Activated T-cell treated with anti-CD3 and anti-CD28 coated beads, Interleukin-2, amount 50 U/mL, for 48 hours (primary cell): Measurements from ENCODE around the gene FARS2.

Source experiments
- DNase-seq, 2 experiments: peaks; one replicate each; pipeline ENCODE4 v3.0.0-alpha.2; 2020

The FARS2 gene

DNA sequence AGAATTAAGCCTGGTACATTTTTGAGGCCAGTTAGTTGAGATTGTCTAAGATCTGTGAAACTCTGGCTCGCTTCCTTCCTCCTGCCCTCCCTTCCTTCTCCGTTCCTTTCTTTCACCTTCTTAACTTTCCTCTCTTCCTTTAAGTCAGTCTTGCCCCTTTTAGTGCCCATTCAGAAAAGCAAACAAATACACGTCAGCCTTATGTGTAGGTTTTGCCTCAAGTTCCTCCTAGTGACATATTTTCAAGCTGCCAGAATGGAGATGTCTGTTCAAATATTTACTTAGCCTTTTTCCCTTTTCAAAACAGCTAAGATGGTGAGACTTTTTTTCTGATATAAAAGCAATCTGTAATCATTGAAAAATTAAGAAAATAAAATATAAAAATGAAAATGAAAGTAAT, 178.4 kb downstream of the FARS2 start:
- DNase-seq, result no peak

DNA sequence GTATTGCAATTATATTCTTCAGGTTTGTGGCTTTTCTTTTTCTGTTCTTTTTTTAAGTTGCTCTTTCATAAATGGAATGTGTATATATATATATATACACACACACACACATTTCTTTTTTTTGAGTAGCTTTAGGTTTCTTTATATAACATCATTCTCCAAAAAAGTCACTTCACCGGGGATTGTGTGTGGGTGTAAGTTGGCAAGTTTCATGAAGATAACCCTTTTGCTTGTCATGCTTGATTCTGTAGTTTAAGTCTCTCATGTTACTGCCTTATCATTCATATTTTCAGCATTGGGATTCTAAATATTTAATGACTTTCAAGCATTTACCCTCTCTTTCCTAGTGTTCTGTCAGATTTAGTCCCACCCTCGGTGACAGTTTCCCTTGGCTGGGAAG, 181.0 kb downstream of the FARS2 start:
- no peak for DNase-seq

DNA sequence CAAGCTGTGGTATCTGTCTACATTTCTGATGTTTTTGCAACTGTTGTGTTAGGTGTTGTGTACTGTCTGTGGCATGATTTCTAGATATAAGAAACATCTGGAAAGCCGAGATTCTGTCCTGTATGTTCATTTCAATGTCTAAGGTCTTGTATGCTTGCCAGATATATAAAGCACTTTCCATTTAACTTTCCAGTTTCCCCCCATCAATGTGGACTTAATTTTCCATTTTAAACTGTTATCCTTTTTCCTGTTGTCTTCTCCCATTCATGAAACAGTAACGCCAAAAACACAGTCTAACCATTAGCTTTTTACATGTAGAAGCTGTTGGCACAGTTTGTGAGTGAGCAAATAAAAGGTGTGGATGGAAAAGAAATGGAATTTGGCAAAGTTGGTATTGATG, 181.6 kb downstream of the FARS2 start:
- DNase-seq, result no peak

DNA sequence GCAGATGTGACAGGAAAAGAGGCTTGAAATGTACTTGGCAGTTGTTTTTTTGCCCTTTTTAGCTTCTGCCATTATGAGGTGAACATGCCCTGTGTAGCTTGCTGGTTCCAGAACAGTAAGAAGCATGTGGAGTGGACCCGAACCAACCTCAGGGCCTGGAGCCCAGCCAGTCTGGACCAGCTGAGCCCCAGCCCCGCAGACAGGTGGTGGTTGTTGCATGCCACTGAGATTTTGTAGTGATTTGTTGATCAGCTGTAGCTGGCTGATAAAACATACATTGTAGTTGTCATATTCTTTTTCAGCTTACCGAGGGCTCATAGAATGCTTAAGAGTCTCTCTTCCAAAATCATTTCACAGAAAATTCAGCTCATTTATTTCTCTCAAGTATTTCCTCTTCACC, 182.2 kb downstream of the FARS2 start:
- DNase-seq, result no peak

DNA sequence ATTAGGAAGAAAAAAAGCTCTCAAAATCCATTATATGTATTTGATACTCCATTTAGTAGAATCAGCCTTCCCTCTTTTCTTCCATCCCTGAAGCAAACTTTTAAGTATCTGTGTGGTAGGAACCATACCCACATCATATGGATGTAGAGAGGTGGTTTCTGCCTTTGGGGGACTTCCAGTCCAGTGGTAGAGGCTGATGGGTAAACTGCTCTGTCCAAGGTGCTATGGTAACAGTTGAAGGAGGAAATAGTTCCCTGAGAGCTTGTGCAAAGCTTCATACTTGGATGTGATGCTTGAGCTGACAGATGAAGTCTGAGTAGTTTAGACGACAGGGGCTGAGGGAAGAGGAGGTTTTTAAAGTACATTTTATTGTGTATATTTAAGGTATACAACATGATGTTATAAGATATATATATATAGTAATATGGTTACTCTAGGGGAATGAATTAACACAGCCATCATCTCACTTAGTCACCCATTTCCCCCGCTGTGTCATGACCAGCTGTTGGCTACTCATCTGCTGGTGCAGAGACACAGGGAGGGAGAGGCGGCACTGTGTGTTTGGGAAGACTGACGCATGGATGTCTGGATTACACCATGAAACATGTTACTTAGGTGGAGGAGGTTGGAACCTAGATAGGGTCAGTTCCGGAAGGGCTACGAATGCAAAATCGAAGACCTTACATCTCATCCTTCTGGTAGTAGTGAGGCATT, 185.2 kb downstream of the FARS2 start:
- DNase-seq, result no peak

DNA sequence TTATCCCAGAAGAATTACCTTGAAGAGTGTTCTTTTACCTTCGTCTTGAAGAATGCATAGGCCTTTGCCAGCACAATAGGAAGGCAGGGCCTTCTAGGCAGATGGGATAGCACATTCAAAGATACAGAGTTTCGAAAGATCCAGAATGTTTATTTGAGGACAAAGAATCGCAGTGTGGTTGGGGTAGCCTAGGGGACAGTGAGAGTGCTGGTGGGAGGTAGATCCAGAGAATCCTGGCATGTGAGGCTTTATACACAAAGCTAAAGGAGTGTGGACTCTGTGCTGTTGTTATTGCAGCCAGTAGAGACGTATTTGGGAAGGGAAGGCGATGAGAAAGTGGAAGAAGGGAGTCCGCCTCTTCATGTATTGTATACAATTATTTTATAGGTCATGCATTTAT, 186.6 kb downstream of the FARS2 start:
- DNase-seq, result no peak

DNA sequence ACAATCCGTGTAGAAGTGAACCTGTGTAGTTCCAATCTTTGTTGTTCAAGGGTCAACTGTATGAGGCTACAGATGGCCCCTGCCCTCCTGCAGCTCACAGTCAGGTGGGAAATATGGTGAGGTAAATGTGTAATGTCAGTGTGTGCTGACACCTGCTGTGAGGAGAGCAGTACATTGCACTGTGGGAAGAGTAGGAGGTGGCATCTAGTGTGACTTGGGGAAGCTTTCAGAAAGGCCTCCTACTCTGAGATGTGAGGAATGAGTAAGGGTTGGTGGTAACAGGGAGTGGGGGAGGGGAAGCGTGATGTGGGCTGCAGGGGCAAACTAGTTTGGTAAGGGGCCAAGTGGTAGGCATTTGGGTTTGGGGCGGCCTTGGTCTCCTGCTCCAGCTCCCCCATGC, 188.8 kb downstream of the FARS2 start:
- DNase-seq, result no peak

DNA sequence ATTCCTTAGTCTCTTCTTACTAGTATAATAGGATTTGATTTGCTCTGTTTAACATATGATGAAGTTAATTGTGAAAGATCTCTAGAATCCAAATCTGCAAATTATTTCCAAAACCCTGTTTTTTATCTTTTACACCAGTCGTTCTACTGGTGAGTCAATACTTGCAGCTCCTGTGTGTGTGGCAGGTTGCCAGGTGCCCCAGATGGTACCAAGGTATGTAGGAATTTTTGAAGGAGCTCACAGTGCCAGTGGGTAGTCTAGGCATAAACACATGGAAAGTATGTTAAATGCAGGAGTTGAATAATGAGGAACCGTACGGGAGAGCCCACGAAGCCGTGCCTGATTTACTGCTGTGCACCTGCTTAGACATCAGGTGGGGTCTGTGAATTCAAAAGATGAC, 192.2 kb downstream of the FARS2 start:
- DNase-seq, result no peak

DNA sequence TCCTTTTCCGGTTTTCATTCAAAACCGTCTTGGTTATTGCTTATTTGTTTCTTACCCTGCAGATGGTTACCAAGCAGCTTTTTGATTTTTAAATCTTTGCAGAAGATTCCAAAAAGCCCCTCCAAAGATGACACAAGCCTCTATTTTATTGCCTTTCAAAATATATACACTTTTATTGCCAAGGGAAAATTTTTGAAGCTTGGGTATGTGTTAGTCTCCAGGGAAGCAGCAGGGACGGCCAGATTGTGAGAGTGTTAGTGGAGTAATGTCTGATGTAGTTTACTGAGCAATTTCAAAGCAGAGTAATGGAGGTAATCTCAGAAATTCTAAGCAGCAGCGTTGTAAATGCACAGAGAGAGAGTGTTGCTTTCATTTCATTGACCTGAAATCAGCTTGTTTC, 193.8 kb downstream of the FARS2 start:
- no peak for DNase-seq

DNA sequence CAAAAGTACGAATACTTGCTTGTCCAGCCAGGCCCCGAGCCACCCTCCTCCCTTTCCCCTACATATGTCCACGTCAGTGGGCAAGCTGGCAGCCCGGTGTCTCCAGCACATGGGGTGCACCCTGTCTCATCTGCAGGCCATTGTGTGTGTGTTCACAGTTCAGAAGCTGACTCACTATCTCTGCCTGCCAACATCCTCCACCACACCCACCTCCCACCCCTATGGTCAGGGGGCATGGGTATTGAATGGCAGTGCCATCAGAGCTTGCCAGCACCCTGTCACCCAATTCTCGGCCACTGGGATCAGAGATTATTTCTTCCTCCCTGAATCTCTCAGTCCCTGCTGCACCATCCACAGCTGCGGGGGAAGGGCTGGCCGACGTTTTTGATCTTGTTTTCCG, 195.7 kb downstream of the FARS2 start:
- no peak for DNase-seq

DNA sequence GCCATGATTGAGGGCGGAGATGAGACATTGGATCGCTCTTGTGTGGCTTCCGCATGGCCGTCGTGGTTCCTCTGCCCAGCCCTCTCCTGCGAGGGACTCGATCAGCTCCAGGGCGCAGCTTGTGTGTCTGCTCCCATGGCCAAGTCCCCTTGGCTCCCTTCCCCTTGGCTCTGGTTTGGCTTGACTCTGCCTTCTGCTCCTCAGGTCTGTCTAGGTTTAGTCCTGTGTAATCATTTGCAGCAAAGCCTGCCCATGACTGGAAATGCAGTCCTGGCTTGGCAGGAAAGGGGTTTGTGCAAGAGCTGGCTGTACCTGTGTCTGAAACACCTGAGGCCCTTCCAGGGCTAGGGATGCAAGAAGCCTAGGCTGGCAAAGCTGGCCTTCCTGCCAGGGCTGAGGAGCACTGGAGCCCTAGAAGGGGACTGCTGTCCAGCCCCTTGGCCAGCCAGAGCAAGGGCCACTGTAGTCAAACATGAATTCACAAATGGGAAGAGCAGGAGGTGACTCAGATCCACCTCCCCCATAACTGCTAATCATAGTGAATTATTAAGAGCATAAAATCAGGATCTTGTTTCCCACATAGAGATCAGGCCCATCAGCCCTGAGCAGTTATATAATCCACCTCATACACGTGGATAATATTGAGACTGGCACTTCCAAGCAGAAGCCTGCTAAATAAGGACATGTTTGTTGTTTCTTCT, 196.8 kb downstream of the FARS2 start:
- no peak for DNase-seq

DNA sequence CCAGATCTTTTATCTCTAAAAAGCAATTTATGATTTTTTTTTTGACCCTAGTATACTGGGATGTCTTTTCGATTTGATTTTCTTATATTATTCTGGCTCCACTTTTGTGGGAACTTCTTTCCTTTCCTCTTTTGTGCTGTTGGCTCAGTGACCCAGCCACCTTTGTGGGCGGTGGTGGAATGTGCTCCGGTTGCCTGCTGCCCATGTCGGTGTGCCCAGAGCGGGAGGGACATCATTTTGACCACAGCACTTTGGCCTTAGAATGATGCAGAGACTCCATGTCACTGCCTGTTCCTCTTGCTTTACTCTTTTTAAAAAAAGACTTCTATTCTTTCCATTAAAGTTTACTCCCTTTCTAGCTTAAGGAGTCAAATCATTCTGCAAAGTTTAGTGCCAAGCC, 198.0 kb downstream of the FARS2 start:
- no peak for DNase-seq

DNA sequence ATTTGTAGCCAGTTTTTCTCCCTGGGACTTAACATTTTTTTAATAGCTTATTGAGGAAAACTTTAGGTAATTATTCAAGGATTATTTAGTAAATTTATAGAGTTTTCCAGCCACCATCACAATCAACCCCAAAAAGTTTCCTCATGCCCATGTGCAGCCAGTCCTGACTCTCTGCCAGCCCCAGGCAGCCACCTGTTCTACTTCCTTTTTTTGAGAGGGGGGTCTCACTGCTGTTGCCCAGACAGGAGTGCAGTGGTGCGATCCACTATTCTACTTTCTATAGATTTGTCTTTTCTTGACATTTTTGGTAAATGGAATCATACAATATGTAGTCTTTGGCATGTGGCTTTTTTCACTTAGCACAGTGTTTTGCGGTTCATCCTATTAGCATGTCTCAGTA, 200.1 kb downstream of the FARS2 start:
- no peak for DNase-seq

DNA sequence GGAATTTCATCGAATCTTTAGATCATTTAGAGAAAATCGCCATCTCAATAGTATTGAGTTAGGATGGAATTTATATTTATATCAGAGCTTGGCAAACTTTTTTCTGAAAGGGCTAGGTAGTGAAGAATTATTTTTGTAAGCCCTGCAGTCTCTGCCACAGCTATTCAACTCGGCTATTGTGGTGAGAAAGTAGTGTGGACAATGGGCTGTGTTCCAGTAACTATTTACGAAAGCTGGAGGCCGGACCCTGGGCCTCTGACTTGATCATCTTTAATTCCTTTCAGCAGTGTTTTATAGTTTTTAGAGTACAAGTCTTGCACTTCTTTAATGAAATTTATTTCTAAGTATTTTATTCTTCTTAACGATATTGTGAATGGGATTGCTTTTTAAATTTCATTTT, 201.5 kb downstream of the FARS2 start:
- DNase-seq, result no peak

DNA sequence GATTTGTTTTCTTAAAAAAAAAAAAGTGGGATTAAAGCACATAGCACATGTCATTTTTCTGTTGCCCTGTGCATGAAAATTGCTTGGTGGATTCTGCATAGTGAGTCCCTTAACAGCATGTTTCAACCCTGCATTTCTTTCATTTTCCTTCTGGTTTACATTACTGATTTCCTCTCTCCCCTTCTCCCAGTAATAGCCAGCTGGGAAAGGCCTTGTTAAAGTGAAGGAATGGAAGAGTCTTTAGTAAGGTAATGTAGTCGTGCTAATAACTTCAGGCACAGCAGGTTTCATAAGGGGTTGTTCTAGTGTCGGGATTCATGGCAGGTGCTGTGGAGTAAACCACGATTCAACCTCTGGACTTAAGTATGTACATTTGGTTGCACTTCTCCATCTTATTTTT, 202.4 kb downstream of the FARS2 start:
- no peak for DNase-seq

DNA sequence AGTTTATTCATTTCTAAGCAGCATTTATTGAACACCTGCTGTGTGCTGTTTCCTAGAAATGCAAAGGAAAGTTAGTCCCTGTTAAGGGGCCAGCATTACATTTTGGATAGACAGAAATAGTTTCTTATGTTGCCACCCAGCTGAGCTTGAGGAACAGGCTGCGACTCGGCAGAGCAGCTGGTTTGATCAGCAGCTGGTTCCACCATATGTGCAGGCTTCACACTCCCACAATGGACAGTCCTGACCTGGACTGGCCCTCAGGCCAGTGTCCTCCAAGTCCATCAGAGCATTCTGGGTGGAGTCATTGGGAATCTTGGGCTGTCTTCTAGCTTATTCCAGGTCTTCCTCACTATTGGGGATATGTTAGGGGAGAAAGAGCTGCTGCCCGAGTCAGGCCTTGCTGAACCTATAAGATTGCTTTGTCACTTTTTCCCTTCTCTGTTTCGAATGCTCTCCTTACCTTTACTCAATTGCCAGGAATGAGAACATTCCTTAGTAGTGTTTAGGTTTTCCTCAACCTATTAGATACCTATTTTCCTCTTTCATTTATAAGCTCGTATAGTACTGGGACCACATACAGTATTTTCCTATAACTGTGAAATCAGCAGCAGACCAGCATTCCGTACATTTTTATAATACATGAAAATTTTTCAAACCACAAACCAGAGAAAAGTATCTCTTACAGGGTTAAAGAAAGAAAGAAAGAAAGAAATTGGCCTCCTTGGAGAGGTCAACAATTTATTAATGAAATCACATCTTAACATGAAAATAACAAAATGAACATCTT, 203.0 kb downstream of the FARS2 start:
- no peak for DNase-seq

DNA sequence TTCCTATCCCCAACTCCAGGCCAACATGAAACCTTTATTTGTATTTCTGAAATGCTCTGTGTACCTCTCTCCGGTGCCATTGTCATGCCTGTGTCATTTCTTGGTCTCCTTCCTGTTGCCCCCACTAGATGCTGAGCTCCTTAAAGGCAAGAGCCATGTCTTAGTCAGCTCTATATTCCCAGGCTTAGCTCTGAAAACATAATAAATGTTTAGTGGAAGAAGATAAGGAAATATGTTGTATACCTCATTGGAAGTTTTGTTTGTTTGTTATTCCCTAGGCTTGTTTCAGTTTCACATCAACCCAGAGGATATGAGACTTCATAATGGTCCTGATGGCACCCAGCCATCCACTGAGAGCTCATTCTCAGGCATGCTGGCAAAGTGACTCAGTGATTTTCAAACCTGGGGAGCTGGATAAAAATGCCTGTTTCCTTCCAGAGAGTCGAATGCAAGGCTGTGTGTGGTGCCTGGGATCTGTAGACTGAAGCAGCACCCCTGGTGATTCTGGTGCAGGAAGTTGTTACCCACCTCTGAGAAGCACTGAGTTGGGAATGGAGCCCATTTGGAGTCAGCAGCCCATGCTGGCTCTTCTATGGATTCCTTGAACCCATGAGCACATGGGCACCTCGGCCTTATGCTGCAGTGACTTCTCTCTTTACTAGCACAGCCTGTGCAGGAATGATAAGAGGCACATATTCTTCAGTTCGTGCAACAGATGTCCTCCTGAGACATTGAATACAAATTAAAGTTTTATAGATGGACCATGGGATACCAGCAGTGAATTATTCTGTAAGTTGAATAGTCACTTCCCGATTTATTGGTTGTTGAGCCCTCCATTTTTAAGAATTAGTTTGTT, 205.2 kb downstream of the FARS2 start:
- DNase-seq, result no peak

DNA sequence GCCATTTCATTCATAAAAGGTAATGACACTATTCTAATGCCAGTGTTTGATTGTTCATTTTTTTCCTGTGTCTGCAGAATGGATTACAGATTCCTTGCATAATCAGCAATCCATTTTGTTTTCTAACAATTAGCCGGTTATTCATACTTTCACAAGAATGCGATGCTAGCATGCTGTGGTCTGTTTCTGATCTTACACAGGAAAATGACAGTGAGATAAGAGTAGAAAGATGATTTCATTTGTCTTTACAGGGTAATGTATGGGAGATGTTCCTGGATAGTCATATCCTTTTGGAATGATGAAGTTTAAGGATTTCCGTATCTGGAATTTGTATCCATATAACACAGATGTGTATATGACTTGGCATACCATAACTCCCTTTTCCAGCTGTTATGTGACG, 207.3 kb downstream of the FARS2 start:
- DNase-seq, result no peak

DNA sequence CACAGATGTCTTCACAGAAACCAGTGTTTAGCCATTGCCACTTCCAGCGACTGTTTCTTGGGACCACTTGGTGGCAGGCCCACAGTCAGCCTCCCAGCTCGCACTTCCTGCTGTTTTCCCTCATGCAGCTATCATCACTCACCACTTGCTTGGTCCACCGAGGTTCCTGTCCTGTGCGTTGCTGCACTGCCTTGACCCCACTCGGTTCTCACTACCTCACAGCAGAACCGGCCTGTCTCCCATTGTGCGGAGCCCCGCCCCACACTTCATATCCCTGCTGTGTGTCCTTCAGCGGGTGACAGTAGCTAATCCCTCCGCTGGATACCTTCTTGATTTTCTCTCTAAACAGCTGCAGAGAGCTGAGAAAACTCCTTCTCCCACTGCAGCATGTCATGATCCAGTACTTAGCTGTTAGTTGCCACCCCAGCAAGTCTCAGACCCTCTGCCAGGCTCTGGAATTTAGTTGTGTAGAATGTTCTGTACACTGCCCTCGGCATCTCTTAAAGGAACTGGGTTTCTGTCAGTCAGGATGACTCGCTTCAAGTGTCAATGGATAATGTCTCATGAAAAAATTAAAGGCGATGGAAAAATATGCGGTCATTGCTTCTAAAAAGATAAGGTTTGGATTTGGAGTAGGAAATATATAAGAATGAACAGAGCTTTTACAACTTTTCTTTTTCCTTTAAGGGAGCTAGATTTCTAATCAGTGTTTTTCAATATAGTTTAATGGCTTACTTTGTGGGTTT, 208.0 kb downstream of the FARS2 start:
- DNase-seq, result no peak

DNA sequence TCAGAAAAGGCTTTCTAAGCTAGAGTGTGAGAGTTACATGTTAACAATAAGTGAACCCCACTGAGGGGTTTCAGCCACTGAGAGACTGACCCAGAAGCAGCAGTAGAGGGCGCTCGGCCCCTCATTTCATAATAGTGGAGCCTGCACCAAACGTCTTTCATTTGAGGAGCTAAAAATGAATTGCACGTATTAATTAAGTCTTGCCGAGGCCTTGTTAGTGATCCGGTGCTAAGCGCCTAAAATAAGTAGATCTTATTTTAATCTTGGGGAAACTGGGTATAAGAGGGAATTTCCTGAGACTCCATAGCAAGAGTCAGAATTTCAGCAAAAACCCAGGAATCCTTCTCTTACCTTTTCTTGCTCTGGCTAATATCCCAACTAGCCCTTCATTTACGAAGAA, 209.7 kb downstream of the FARS2 start:
- DNase-seq, result peak; percentile 69 to 73

DNA sequence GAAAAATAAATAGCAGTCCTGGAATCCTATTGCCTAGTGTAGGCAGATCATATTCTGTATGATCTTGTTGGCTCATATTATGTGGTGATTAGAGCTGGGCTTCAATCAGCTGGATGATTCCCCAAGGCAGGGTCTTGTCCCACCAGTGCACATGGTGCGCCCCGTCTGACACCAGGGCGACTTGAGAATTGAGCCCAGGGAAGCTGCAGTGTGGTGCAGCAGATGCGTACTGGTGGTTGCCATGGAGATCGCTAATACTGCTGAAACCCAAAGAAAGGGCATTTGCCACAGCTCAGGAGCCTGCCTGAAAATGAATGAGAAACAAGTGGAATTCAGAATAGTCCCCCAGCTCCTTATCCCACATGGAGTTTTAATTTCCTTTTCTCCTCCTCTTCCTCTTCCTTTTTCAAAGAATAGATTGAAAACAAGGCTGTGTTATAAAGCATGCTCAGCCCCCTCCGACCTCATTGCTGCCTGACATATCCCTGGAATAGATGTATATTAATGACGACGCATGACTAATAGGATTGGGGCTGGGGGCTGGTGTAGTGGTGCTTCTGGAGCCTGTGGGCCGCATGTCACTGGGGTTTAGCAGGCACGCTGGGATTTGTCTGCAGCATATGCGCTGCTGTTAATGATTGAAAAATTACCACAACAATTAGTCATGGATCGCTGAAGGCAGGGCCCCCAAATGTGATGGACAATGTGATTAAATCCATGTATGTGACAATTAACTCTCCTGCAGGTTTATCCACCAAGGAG, 210.5 kb downstream of the FARS2 start:
- DNase-seq, result no peak

DNA sequence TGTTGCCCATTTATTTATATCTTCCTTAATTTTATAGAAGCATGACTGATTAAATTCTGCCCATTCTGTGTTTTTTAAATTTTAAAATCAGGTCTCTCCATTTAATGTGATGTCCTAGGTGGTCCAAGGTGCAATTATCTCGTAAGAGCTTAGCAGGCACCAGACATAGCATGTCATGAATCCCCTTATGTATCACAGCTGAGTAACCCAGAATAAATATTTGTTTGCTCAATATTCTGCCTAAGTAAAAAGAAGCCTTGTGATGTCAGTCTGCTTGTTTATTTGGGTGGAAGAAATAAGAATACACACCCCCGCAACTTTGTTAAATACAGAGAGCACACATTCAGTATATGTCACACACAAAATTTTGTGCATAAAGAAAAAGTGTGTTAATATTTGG, 211.3 kb downstream of the FARS2 start:
- no peak for DNase-seq
